ENCODE results near the gene WIPF3.

WIPF3 gene

DNA sequence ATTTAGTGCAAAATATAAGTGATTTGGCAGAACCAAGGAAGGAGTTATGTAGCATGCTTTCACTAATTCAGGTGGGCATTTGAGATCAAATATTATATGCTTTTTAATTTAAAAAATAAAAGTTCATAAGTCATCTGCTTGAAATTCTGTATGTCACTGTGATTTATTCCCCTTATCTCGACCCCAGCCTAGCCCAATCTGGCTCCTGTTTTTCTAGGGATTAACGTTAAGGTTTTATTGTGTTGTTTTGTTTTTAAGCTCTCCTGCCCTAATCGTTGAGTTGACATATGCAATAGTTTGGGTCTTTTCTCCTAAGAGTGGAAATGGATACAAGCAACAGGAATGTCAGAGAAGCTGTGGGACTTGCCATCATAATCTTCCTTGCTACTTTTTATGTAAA, 42.6 kb downstream of the WIPF3 start:
- DNase-seq: no peak

DNA sequence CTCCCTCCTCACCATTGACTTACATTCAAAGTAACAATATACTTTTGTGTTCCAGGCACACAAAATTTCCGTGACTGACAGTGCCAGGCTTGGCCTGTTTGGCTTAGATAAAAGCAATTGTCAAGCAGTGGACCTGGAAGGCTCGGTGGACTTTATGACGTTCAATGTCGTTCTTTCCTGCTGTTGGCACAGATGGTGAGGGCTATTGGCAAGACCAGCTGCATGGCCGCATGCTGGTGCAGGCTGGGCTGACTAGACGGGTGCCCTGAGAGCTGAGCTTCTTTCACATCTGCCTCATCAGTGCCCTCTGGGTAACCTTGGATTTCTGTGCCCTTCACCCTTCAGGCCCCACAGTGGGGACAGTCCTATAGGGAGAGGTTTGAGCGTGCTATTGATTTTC, 45.2 kb downstream of the WIPF3 start:
- DNase-seq: peak; percentile 52

DNA sequence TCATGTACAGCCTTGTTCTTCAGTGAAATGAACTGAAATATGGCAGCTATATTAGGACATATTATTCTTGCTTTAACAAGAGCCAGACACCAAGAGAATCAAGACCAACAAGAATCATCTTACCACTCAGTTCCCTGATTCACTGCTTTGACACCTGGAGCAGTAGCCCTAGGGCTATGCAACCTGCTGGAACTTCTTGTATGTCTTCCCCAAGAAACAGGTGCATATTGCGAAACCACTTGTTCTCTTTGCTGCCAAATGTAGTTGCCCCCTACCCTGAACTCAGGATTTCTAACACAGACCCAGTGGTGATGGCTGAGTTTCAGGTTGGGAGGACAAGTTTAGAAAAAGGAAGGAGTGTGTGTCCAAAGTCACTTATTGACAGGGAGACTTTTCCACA, 46.1 kb downstream of the WIPF3 start:
- DNase-seq: no peak

DNA sequence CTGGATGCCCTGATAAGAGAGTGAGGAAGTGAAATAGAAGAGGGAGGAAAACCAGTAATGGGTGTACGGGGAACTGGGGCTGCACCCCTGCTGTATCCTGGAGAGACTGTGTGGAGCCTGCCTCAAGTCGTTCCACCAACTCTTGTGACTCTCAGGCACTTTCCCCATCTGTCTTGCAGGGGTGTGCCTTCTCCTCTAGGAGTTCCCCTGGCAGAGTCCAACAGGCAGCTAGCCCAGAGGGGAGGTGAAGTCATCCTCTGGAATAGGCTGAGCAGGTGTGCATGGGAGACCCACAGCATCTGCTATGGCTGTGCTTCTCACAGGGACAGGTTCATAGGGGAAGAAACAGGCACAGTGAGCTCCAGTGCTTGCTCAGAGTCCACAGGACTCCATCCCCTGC, 46.8 kb downstream of the WIPF3 start:
- no peak for DNase-seq

DNA sequence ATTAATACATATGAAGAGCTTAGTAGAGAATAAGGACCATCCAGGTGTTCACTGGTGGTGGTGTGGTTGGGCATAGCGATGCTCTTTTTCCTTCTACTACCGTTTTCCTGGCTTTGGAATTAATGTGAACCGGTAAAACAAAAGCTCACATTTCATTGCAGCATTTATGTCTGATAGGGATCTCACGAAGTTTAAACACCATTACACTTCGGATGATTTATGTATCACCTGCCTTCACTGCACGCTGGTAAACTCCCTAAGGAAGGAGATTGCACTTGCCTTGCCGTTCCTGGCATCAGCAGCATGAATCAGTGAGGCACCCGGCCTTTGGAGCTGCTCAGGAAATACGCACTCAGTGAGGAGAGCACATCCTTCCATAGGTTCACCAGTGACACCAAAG, 47.5 kb downstream of the WIPF3 start:
- DNase-seq: no peak

DNA sequence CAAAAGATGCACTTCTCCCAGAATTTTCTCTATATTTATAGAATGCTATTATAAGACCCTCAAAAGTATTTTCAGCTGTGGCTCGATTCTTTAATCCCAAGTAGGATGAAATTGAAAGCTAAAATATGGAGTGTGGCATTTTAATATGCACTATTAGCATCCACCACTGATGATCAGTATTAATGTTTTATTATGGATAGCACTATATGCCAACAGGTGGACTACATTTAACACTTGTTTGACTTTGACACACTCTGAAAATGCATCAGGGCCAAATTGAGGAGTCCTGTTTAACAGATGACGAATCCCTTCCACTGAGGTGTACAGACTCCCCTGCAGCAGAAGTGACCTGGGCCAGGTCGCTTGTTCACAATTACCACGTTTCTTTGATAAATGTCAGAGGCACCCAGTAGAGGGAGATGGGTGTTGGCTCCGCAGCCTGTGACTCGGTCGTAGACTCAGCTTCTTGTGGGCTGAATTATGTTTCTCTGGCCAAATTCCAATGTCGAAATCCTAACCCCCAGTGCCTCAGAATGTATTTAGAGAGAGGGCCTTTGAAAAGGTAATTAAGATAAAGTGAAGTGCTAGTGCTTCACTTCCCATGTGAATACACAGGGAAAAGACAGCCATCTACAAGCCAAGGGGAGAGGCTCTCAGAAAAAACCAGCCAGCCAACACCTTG, 48.1 kb downstream of the WIPF3 start:
- DNase-seq: no peak

DNA sequence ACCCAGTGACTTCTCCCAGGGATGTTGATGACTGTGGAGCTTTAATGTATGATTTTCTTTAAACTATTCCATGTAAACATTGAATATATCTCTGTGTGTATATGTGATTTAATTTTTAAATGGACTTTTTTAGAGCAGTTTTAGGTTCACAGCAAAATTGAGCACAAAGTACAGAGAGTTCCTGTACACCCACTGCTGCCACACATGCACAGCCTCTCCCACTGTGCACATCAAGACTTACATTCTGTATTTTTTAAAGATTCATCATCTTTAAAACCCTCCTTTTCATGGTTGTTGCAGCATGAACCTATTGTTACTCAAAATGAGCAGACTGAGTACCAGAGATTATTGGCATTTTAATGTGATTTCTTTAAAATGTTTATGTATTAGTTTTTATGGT, 51.3 kb downstream of the WIPF3 start:
- DNase-seq: no peak

DNA sequence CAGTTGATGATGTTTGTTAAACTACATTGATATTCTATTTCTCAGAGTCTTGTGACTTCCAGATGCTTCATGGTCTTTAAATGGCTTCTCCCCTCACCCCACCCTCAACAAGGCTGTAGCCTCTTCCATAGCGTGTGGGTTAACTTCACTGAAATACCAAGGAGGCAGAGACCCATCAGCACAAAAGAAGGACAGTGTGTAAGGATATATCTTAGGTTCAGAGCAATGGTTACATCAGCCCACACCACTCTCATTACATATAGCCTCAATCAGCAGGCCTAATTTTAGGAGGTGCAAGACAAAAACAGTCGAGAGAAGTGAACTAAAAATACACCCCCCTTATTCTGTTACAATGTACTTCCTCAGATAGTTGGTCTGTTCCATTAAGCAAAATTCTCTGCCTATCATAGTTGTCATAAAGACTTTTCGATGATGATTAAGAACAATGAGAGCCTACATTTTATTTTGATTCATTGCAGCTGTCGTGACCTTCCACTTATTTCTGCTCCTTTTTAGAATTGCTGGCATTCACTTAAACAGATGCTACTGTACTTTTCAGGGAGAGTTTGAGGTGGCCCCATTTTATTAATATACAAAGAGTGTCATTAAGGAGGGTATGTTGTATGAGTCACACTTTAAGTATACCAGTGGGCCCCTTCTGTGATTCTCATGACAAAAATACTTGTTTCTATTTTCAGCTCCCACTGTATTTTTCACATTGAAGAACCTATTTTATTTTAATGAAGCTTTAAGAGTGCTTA, 52.1 kb downstream of the WIPF3 start:
- no peak for DNase-seq

DNA sequence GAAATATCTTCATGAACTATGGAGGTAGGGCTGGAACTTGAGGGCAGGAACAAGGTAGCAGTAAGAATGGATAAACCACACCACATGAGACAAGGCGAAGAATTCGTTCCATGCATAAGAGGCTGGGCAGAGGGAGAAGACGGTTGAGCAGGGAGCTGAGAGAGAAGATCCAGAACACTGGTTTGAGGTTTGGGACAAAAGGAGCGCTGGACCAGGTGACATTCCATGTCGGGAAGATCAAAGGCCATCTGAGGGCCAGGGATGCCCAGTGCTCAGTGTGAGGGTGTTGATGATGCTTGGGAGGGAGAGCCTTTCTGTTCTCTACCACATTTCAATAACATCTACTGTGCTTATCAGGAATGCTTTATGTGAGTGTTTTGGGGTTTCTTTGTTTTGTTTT, 52.8 kb downstream of the WIPF3 start:
- DNase-seq: no peak

DNA sequence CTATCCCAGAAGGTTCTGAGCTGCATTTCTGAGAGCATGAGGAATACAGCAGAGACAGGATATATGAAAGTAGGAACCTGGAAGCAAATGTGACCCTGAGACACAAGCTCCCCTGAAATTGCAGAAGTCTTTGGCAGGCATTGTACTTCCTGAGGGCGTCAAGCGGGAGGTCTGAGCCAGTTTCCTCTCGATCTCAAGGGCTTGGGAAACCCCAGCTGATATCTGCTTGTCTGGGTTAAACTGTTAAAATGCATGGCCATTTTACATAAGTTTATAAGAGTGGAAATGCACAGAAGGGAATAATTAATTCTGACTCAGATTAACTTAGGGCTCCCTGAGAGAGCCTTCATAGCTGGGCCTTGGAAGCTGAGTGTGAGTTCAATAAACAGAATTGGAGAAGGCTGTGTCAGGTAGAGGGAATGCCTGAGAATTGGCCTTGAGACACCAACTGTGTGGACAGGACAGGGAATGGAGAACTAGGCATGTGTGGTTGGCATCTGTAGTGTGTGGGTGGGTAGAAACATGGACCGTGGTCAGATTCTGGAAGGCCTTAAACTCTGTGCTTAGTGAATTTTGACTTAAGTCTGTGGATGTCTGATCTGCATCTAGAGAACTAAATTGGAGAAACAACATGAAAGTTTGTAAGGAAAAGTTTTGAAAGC, 53.3 kb downstream of the WIPF3 start:
- no peak for DNase-seq

DNA sequence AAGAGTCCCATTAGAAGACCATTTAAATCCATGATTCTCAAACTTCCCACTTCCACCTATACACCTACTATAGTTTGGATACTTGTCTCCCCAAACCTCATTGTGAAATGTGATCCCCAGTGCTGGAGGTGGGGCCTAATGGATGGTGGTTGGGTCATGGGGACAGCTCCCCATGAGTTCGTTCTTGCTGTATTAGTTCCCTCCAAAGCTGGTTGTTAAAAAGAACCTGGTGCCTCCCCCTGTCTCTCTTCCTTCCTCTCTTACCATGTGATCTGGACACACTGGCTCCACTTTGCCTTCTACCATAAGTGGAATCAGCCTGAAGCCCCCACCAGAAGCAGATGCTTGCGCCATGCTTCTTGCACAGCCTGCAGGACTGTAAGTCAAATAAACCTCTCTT, 53.9 kb downstream of the WIPF3 start:
- DNase-seq: no peak

DNA sequence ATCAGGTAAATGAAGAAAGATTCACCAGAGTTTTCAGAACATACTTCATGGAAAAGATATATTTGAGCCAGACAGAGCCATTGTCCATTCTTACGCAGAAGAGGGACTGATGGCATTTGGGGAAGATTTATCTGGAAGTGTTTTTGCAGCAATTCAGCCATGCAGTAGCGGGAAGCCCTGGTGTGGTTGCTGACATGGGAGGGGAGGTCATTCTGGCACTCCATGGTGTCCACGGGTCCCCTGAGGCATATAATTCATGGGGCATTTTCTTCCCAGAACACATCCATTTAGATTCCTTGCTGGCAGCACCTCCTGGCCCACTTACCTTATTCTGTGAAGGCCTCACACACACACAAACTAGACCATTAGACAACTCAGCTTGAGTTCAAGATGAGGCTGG, 55.6 kb downstream of the WIPF3 start:
- DNase-seq: no peak

DNA sequence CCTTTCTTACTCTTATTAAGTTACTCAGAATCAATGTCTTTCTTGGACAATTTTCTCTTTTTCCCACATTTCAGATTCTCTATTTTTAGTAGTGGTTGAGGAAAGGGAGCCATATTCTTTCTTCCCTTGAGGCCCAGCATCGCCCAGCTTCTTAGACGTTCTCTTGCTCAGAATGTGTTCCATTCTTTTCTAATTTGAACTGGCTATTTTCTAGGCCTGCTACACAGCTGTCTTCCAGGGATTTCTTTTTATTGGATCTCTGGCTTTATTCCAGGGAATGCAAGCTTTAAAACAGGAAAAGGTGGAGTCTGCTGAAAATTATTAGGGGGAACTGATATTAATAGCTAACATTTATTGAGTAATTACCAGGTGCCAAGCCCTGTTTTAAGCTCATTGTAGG, 58.3 kb downstream of the WIPF3 start:
- no peak for DNase-seq

DNA sequence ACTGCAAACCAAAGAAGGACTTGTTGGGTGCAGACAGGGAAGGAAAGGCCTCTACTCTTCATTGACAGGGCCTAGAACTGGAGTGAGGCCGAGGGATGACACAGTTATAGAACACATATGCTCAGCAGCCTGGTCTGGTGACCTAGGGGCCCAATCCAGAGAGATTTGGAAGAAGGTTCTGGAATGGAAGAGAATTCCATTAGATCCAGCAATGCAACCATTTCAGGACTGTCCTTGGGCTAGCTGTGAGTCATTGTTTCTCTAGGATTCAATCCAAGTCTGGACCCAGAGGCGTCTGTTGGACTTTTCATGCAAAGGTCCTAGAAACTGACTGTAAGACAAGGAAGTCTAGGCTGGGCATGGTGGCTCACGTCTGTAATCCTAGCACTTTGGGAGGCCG, 59.2 kb downstream of the WIPF3 start:
- no peak for DNase-seq

DNA sequence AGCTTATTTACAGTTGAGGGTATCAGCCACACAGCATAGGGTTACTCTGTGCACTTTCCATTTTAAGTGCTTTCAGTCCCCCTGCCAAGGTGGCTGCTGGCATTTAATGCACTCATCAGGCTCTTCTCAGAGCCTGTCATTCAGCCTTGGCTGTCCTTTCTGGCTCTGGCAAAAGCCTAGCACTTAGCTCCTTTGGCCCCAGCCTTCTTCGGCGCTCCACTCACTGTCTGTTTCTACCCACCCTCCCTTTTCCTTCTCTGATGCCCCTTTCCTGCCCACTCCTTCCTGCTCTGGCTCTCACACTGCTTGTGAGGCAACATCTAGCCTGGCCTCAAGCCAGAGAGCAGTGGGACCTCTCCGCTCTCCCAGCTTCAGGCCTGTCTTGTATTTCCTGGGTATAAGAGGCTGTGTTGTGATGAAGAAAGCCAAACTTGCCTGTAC, 60.2 kb downstream of the WIPF3 start:
- DNase-seq: peak; percentile 57

DNA sequence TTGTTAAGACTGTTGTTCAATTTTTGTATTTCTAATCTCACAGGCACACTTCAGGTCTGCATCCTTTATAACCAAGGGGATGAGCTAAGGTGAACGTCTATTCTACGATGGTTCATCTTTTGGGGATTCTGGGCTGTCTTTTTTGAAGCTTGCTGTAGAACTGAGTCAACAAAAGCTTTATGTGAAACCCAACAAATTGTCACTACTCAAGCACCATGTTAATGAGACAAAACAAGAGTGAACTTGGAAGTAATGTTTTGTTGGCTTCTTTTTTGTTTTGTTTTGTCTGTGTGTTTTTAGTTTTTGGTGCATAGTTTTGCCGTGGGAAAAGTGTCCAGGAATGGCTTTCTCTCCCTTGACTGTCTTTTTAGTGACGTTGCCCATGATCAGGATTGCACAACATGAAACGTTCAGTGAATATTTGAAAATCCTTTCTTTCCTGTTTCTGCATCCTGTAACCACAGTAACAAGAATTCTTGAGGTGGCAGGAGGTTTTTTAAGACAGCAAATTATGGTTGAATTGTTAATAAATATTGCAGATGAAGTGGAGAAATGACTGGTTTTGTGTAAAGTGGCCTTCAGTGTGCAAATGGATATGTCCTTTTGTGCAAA, 65.6 kb downstream of the WIPF3 start:
- DNase-seq: no peak

DNA sequence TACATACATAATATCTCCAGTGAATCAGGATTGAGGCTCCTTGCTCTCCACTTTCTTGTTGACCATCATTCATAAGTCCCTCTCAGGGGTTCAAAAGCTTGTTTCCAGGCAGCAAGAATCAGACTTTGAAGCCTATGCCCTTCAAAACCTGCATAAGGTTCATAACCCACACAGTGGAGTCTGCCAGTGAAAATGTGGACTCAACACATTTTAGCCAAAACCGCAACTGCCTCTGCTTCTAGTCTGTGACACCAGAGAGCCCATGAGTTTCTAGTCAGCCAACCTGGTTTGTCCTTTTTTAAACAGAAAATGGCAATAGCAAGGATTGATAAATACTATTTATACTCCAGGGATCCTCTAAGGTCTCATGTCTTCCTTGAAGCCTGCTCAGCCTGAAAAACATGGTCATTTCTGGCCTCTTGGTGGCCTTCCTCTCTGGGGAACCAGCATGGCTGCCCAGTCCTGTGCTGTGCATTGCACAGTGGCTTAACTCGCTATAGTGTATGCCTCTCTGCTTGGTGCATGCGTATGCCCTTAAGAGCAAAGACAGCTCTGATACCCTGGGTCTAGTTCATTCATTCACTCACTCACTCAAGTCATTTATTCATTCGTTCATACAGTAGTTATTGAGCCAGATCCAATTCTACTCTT, 67.5 kb downstream of the WIPF3 start:
- DNase-seq: no peak

DNA sequence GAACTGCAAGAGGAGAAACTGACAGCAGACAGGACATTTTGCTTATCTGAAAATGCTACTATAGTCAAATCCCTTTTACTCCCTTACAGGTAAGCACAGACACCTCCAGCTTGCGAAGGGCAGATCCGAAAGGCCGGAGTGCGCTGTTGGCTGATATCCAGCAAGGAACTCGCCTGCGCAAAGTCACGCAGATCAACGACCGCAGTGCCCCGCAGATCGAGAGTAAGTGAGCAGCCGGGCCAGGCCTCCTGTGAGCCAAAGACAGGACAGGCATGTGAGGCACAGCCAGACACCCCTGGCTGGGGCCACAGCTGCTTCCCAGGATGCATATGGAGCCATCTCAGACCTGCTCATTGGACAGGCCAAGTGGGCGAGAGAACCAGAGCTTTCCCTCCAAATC, 69.4 kb downstream of the WIPF3 start:
- no peak for DNase-seq

DNA sequence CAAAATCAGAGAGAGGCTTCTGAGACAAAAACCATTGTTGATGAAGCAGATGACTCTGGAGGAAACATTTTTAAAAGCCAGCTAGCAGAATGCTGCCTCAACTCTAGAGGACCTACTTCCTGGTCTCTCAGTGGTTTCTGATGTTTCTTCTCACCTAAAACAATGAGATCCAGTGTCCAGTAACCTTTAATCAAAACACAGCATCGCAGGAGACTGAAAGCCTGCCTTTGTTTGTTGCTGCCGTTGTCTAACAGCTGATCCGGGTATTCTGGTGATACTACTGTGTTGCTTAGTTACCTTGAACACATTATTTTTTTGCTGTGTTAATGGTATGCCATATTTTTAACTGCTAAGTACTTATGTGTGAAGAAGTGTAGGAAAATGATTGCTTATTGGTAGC, 70.9 kb downstream of the WIPF3 start:
- no peak for DNase-seq

DNA sequence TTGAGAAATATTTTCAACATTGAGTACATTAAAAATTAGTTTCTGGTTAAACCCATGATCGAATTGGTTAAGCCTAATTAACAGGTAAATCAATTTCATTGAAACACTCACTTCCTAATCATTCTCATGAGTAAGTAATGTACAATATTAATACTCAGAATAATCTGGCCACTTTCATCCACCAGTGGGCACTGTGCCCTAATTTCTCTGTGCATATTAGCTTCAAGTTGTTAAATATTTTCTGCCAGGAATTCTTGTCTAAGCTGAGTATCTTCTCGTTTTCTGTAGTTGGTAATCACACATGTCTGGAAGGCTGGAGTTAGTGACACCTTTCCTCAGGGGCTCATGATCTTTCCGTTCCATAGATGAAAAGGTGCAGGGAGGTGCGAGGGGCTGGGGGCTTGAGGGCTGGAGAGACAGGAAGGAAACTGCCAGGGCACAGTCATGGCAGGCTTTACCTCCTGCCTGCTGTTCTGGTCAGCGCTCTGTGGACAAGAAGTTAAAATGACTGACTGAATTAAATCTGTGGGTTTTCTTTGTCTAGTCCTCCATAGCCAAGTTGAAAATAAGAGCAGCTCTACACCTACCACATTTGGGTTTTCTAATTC, 71.9 kb downstream of the WIPF3 start:
- peak; percentile 38 for DNase-seq

DNA sequence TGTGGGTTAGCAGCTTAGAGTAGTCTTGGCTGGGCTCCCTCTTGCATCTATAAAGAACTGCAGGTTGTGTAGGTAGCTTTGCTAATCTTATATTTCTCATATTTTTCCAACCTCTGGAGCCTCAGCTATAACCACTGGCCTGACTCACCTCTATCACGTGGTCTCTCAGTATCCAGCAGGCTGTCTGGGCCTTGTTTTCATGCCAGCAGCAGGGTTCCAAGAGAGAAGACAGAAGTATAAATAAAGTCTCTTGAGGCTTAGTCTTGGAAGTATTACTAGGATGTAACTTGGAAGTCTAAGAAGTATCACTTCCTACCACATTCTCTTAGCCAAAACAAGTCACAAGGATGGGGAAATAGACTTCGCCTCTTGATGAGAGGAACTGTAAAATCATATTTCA, 73.3 kb downstream of the WIPF3 start:
- DNase-seq: peak; percentile 43

DNA sequence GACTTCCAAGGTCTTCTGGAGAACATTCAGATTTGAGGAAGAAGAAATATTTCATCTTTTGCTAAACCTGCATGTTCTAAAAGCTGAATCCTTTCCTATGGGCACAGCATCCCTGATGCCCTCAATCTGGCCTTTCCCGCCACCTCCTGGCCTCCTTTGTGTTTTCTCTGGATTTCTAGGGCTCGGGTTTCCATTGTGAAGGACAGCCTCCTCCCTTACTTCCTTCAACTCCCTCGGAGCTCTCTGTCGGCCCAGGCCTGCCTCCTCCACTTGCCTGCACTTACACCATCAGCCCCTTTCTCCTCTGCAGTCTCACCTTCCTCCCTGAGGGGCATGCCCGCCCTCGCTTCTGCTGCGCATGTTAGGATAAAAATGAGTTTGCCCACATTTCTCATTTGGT, 75.4 kb downstream of the WIPF3 start:
- no peak for DNase-seq

DNA sequence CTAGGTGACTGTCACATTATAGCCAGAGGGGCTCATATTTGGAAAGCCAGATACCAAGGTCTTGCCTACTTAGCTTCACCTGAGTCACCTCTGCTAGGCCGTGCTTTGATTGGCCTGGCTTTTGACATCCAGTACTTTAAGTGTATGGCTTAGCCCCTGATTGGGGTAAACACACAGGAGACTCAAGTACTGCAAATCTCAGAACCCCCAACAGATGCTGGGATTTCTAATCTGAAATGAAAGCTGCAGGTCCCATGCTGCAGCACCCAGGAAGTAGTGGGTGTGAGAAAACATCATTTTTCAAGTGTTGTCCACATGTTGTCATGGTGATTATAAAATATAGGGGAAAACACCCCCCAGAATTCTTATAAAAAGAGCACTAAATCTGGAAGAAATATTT, 76.2 kb downstream of the WIPF3 start:
- no peak for DNase-seq
